Loucy (cell line): ENCODE results near the gene TMBIM1.

Experiments
- H2AFZ ChIP-seq: fragments of 200-600 bp; sonication (generic); 2 replicates; pipeline ENCODE4 v1.6.0; 2016; ENCODE audit warnings: antibody characterized with exemption, mild to moderate bottlenecking, low read length, moderate library complexity
- H3F3A ChIP-seq: fragments of 200-600 bp; 2 replicates; pipeline ENCODE4 v1.6.0; 2016; ENCODE audit warnings: antibody characterized with exemption, low read depth, mild to moderate bottlenecking
- H3K27me3 ChIP-seq: fragments of 200-600 bp; sonication (generic); 2 replicates; pipeline ENCODE4 v1.6.1; 2014; ENCODE audit warnings: low read length, mild to moderate bottlenecking; ENCODE audit not compliant: insufficient read depth, poor library complexity, severe bottlenecking
- H3K36me3 ChIP-seq: fragments of 200-600 bp; sonication (generic); 2 replicates; pipeline ENCODE4 v1.6.1; 2016; ENCODE audit warnings: low read length; ENCODE audit not compliant: insufficient read depth
- H3K4me1 ChIP-seq: fragments of 200-600 bp; sonication (generic); 2 replicates; pipeline ENCODE4 v1.5.1; 2014; ENCODE audit warnings: low read length, mild to moderate bottlenecking; ENCODE audit not compliant: insufficient read depth, poor library complexity, severe bottlenecking
- H3K4me2 ChIP-seq: fragments of 200-600 bp; sonication (generic); 2 replicates; pipeline ENCODE4 v1.6.0; 2014; ENCODE audit warnings: antibody characterized with exemption, low read length, low read depth, mild to moderate bottlenecking; ENCODE audit not compliant: poor library complexity, severe bottlenecking
- H3K4me3 ChIP-seq: fragments of 200-600 bp; sonication (generic); 2 replicates; pipeline ENCODE4 v1.5.1; 2014; ENCODE audit warnings: low read length, mild to moderate bottlenecking, mixed read lengths; ENCODE audit not compliant: poor library complexity, severe bottlenecking
- H3K79me2 ChIP-seq: fragments of 200-600 bp; sonication (generic); 2 replicates; pipeline ENCODE4 v1.6.1; 2014; ENCODE audit warnings: low read length; ENCODE audit not compliant: insufficient read depth
- H3K9ac ChIP-seq: fragments of 200-600 bp; sonication (generic); 2 replicates; pipeline ENCODE4 v1.6.0; 2014; ENCODE audit warnings: mild to moderate bottlenecking, low read depth, low read length, moderate library complexity; ENCODE audit not compliant: poor library complexity, severe bottlenecking
- H3K9me2 ChIP-seq: fragments of 200-600 bp; sonication (generic); replicated peaks from 2 replicates; pipeline ENCODE4 v1.6.1; 2016; ENCODE audit warnings: low read depth, low read length, mixed read lengths
- H3K9me3 ChIP-seq: fragments of 200-600 bp; sonication (generic); 2 replicates; pipeline ENCODE4 v1.6.1; 2014; ENCODE audit warnings: mild to moderate bottlenecking, antibody characterized with exemption, low read length, low read depth; ENCODE audit not compliant: insufficient read depth
- H4K20me1 ChIP-seq: fragments of 200-600 bp; sonication (generic); 2 replicates; pipeline ENCODE4 v1.6.0; 2014; ENCODE audit warnings: antibody characterized with exemption, low read length, mild to moderate bottlenecking; ENCODE audit not compliant: insufficient read depth, poor library complexity, severe bottlenecking
- EZH2phosphoT487 ChIP-seq: fragments of 200-600 bp; IDR thresholded peaks from 2 replicates; pipeline ENCODE4 v1.6.1; 2018; ENCODE audit warnings: antibody characterized with exemption, mild to moderate bottlenecking, moderate library complexity, borderline replicate concordance
- TF ChIP-seq, protein P1 (sequence below): fragments of 200-600 bp; sonication (generic); conservative IDR thresholded peaks from 2 replicates; pipeline ENCODE4 v1.5.1; 2014; ENCODE audit warnings: mild to moderate bottlenecking, antibody characterized with exemption, low read length

TMBIM1 gene

DNA sequence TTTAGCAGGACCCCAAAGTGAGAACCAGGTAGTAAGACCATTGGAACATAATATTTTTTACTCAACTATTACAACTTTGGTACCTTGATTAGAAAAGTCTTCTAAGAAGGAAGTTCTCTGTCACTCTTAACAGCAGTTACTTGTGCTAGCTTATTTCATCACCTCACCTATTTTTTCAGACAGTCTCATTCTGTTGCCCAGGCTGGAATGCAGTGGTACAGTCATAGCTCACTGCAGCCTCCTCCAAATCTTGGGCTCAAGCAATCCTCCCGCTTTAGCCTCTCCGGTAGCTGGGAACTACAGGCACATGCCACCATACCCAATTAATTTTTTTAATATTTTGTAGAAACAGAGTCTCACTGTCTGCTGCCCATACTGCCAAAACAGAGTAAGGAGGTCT is 57.3 kb downstream of the TMBIM1 start:
- no peak overlapping the region for H2AFZ ChIP-seq
- no peak overlapping the region for H3K4me2 ChIP-seq
- H3K9me2 ChIP-seq, result no peaks in the 10 kb centered on the region
- H3K36me3 ChIP-seq, result peaks cover 91% of the 10 kb centered on the region
- peaks cover under 1% of the 10 kb centered on the region; the same call in 1 of the 2 replicates for H3F3A ChIP-seq
- TF ChIP-seq, protein P1, sequence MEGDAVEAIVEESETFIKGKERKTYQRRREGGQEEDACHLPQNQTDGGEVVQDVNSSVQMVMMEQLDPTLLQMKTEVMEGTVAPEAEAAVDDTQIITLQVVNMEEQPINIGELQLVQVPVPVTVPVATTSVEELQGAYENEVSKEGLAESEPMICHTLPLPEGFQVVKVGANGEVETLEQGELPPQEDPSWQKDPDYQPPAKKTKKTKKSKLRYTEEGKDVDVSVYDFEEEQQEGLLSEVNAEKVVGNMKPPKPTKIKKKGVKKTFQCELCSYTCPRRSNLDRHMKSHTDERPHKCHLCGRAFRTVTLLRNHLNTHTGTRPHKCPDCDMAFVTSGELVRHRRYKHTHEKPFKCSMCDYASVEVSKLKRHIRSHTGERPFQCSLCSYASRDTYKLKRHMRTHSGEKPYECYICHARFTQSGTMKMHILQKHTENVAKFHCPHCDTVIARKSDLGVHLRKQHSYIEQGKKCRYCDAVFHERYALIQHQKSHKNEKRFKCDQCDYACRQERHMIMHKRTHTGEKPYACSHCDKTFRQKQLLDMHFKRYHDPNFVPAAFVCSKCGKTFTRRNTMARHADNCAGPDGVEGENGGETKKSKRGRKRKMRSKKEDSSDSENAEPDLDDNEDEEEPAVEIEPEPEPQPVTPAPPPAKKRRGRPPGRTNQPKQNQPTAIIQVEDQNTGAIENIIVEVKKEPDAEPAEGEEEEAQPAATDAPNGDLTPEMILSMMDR, result no peak
- TF ChIP-seq EZH2phosphoT487, result no peak
- H3K9me3 ChIP-seq, result no peaks in the 10 kb centered on the region
- peaks cover 59% of the 10 kb centered on the region for H3K79me2 ChIP-seq
- H3K4me1 ChIP-seq, result peaks cover 16% of the 10 kb centered on the region
- H3K4me3 ChIP-seq, result no peak overlapping the region
- H3K9ac ChIP-seq, result no peak overlapping the region
- peaks cover 4% of the 10 kb centered on the region for H4K20me1 ChIP-seq
- H3K27me3 ChIP-seq, result no peaks in the 10 kb centered on the region

DNA sequence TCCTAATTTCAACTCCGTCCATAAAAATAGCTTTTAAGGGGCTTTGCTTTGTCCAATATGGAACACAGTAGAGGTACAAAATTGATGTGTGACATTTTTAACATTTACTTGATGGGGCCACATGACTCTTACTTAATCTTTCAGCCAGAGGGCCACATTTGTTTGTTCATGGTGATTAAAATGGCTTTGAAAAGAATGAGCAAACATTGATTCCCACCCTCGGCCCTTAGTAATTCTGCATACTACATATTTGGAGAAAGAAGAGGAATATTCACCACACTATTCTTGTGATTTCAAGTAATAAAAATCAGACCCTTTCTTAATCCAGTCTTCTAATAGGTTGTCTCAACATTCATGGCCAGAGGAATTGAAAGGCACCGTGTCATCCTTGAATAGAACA is 57.8 kb downstream of the TMBIM1 start:
- Histone ChIP-seq H3K27me3 (no peaks in the 10 kb centered on the region), H3K9ac (no peak overlapping the region), H3K79me2 (peaks cover 59% of the 10 kb centered on the region), H3K9me3 (no peaks in the 10 kb centered on the region), H3K9me2 (no peaks in the 10 kb centered on the region), H3K4me1 (peaks cover 21% of the 10 kb centered on the region), H2AFZ (no peak overlapping the region), H3K4me3 (no peak overlapping the region), H4K20me1 (peaks cover 4% of the 10 kb centered on the region), H3K36me3 (peaks cover 91% of the 10 kb centered on the region), H3K4me2 (no peak overlapping the region), H3F3A (peaks cover 6% of the 10 kb centered on the region; the same call in 1 of the 2 replicates)
- TF ChIP-seq, protein P1, result no peak
- TF ChIP-seq EZH2phosphoT487, result no peak

DNA sequence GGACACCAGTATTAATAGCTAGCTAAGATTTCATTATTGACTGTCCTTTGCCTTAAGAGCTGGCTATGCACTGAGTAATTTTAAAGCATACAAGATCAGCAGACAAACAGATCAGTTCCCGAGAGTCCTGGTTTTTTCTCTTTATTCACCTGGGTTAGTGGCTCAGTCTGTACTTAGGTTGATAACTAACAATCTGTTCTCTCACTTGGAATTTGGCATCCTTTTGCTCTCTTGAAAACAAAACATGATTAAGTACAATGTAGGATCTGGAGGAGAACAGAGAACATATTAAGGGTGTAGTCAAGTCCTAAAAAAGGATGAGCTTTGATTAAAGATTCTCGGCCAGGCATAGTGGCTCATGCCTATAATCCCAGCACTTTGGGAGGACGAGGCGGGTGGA is 58.8 kb downstream of the TMBIM1 start:
- no peak overlapping the region for H2AFZ ChIP-seq
- peaks cover 4% of the 10 kb centered on the region for H4K20me1 ChIP-seq
- H3K9me2 ChIP-seq, result no peaks in the 10 kb centered on the region
- no peak overlapping the region for H3K4me3 ChIP-seq
- no peak overlapping the region for H3K4me2 ChIP-seq
- H3K36me3 ChIP-seq, result peaks cover 86% of the 10 kb centered on the region
- peaks cover 29% of the 10 kb centered on the region for H3K4me1 ChIP-seq
- TF ChIP-seq, protein P1, result no peak
- TF ChIP-seq EZH2phosphoT487, result no peak
- no peak overlapping the region for H3K9ac ChIP-seq
- H3K79me2 ChIP-seq, result peaks cover 56% of the 10 kb centered on the region
- no peaks in the 10 kb centered on the region for H3K27me3 ChIP-seq
- H3K9me3 ChIP-seq, result no peaks in the 10 kb centered on the region
- peaks cover 12% of the 10 kb centered on the region for H3F3A ChIP-seq
